Astrocyte (in vitro differentiated cells and primary cell): ENCODE data around the gene SPRR4.

ENCODE experiments used
- EZH2 ChIP-seq: IDR thresholded peaks from 2 replicates; pipeline ENCODE4 v1.6.1; 2012; ENCODE audit warnings: mild to moderate bottlenecking, low read length, inconsistent platforms; ENCODE audit not compliant: insufficient read depth
- TF ChIP-seq, protein P1 (sequence below): IDR thresholded peaks from 2 replicates; pipeline ENCODE4 v1.5.1; 2011; ENCODE audit warnings: low read depth, mild to moderate bottlenecking, inconsistent platforms, low read length, moderate library complexity; ENCODE audit not compliant: insufficient read depth

DNA sequence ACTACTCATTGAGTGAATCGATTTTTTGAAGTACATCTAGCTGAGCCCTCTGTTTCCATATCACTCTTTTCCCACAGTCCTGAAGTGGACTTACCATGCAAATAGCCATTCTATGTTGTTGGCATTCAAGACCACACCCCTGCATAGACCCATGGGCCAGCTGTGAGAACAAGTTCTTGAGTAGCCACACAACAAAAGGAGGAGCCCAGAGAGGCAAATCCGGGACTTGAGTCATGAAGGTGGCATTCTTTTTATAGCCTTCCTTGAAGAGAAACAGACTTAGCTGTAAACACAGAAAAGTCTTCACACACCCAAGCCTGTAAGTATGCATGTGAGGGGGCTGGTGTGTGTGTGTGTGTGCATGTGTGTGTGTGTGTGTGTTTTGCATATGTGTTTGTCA, 37.3 kb upstream of the SPRR4 start:
- TF ChIP-seq, protein P1, sequence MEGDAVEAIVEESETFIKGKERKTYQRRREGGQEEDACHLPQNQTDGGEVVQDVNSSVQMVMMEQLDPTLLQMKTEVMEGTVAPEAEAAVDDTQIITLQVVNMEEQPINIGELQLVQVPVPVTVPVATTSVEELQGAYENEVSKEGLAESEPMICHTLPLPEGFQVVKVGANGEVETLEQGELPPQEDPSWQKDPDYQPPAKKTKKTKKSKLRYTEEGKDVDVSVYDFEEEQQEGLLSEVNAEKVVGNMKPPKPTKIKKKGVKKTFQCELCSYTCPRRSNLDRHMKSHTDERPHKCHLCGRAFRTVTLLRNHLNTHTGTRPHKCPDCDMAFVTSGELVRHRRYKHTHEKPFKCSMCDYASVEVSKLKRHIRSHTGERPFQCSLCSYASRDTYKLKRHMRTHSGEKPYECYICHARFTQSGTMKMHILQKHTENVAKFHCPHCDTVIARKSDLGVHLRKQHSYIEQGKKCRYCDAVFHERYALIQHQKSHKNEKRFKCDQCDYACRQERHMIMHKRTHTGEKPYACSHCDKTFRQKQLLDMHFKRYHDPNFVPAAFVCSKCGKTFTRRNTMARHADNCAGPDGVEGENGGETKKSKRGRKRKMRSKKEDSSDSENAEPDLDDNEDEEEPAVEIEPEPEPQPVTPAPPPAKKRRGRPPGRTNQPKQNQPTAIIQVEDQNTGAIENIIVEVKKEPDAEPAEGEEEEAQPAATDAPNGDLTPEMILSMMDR: no peak
- no peak for TF ChIP-seq EZH2
